ENCODE measurements around the gene SPEM1.
A peak's percentile ranks its signal among the peaks of the same experiment; 100 is the strongest.

SPEM1 gene

DNA sequence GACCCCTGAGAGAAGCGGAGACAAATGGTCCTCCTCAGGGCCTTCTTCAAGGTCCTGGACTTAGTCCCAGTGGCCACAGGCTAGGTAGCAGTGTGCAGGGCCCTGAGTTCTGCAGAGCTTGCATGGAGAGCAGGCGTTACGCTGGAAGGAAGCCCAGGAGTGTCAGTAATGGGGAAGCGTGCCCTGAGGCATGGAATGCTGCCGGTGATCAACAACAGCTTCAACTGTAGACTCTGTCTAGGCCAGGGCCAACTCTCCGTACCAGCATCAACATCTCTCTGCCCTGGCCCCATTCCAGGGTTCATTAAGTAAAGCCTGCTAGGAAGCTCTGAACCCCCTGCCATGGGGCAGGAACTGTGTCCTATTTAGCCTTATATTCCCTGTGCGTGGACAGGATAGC lies 39.8 kb upstream of the SPEM1 start:
- Histone ChIP-seq H2AFZ (ENCODE audit: low read depth, low read length) (no peak overlapping the region), H3K4me3 (ENCODE audit: low read length) (no peak overlapping the region), H3K36me3 (replicated peaks; ENCODE audit: low read depth, low read length) (no peaks in the 10 kb centered on the region), H4K20me1 (ENCODE audit: insufficient read depth, low read length) (no peaks in the 10 kb centered on the region), H3K27me3 (ENCODE audit: low read depth, low read length) (no peaks in the 10 kb centered on the region), H3K27ac (ENCODE audit: low read length) (no peak overlapping the region), H3K9ac (ENCODE audit: low read length) (no peak overlapping the region), H3K4me2 (ENCODE audit: low read length) (no peak overlapping the region), H3K9me3 (ENCODE audit: insufficient read depth, low read length) (0 out of 2 replicates have a peak, but pooled peaks cover 5% of the 10 kb centered on the region), H3K79me2 (ENCODE audit: low read length) (no peaks in the 10 kb centered on the region), H3K4me1 (ENCODE audit: low read length) (peaks cover 9% of the 10 kb centered on the region; the same call in 1 of the 2 replicates)
- TF ChIP-seq, protein P1, sequence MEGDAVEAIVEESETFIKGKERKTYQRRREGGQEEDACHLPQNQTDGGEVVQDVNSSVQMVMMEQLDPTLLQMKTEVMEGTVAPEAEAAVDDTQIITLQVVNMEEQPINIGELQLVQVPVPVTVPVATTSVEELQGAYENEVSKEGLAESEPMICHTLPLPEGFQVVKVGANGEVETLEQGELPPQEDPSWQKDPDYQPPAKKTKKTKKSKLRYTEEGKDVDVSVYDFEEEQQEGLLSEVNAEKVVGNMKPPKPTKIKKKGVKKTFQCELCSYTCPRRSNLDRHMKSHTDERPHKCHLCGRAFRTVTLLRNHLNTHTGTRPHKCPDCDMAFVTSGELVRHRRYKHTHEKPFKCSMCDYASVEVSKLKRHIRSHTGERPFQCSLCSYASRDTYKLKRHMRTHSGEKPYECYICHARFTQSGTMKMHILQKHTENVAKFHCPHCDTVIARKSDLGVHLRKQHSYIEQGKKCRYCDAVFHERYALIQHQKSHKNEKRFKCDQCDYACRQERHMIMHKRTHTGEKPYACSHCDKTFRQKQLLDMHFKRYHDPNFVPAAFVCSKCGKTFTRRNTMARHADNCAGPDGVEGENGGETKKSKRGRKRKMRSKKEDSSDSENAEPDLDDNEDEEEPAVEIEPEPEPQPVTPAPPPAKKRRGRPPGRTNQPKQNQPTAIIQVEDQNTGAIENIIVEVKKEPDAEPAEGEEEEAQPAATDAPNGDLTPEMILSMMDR (IDR thresholded peaks at IDR 0.05; ENCODE audit: low read depth, low read length): no peak
- no peak for TF ChIP-seq EZH2phosphoT487 (IDR thresholded peaks at IDR 0.05; ENCODE audit: low read depth)

DNA sequence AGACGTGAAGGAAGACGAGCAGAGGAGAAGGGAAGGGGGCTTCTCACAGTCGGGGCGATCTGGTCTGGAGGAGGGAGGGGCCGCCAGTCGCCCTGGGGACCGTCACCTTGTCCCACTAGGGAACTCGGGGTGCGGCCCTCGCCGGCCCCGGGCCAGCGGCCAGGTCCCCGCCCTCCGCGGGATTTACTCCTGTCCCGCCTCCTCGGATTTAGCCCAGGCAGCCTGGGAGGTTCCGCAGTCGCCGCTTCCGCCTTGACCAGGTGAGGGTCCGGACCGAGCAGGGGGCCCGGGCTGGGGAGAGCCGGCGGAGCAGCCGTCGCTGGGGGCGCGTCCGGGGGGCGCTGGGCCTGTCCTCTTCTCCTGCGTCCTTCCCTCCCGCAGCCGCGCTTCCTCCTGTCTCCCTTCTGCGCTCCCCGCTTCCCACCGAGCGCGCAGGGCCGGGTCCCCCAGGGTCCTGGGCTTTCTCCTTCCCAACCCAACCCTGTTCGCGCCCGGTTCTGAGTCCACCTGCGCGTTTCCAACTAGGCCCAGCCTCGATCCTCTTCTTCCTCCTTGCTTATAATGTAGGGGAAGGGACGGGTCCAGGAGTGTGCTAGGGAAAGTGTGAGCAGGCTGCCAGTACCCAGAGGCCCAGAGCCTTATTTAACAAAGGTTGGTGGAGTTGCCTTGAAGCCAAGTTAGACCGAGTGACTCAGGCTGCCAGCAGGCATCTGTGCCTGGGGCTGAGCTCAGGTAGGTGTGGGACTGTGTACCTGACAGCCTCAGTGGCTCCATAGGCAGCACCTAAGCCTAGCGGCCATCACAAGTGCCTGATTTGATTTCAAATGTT lies 39.1 kb upstream of the SPEM1 start, which contains the start of gene TNK1:
TSS of gene TNK1 (plus strand) at position 235 of the 829 bp plus-strand sequence. CDS start 1,838 bp downstream, outside the sequence.
- Histone ChIP-seq H3K4me2 (ENCODE audit: low read length) (no peak within 1 kb of the TSS), H3K9ac (ENCODE audit: low read length) (no peak within 1 kb of the TSS), H3K36me3 (replicated peaks; ENCODE audit: low read depth, low read length) (no peaks in the 10 kb centered on the region), H2AFZ (ENCODE audit: low read depth, low read length) (no peak within 1 kb of the TSS), H3K9me3 (ENCODE audit: insufficient read depth, low read length) (0 out of 2 replicates have a peak, but pooled peaks cover 5% of the 10 kb centered on the region), H3K4me1 (ENCODE audit: low read length) (peaks cover 9% of the 10 kb centered on the region; the same call in 1 of the 2 replicates), H3K27ac (ENCODE audit: low read length) (no peak within 1 kb of the TSS), H3K79me2 (ENCODE audit: low read length) (no peaks in the 10 kb centered on the region), H3K4me3 (ENCODE audit: low read length) (no peak within 1 kb of the TSS), H4K20me1 (ENCODE audit: insufficient read depth, low read length) (no peaks in the 10 kb centered on the region), H3K27me3 (ENCODE audit: low read depth, low read length) (no peaks in the 10 kb centered on the region)
- TF ChIP-seq, protein P1 (IDR thresholded peaks at IDR 0.05; ENCODE audit: low read depth, low read length): no peak
- TF ChIP-seq EZH2phosphoT487 (IDR thresholded peaks at IDR 0.05; ENCODE audit: low read depth): no peak

DNA sequence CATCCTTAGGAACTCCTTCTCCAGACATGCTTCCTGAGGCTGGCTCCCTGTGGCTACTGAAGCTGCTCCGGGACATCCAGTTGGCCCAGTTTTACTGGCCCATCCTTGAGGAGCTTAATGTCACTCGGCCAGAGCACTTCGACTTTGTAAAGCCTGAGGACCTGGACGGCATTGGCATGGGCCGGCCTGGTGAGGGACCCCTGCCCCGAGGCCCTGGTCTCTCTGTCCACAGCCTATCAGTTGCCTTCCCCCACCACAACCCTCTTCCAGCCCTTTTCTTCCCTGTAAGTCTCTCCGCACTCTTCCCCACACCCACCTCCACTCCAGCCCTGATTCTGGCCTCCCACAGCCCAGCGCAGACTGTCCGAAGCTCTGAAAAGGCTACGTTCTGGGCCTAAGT lies 37.2 kb upstream of the SPEM1 start:
- no peak overlapping the region for H3K4me3 ChIP-seq (ENCODE audit: low read length)

DNA sequence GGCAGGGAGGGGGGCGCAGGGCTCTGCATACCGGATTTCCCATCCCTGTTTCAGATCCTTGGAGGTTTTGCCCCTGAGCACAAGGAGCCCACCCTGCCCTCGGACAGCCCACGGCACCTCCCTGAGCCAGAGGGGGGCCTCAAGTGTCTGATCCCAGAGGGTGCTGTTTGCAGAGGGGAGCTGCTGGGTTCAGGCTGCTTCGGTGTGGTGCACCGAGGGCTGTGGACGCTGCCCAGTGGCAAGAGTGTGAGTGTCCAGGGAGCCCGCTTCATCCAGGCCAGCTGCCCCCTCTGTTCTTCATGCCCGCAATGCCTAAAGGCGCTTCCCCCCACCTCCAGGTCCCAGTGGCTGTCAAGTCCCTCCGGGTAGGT lies 36.8 kb upstream of the SPEM1 start:
- H3K4me1 ChIP-seq (ENCODE audit: low read length): peaks cover 9% of the 10 kb centered on the region; the same call in 1 of the 2 replicates
- no peak overlapping the region for H3K9ac ChIP-seq (ENCODE audit: low read length)
- H3K27ac ChIP-seq (ENCODE audit: low read length): no peak overlapping the region
- H2AFZ ChIP-seq (ENCODE audit: low read depth, low read length): no peak overlapping the region
- H3K79me2 ChIP-seq (ENCODE audit: low read length): no peaks in the 10 kb centered on the region
- H3K36me3 ChIP-seq (replicated peaks; ENCODE audit: low read depth, low read length): no peaks in the 10 kb centered on the region
- TF ChIP-seq, protein P1 (IDR thresholded peaks at IDR 0.05; ENCODE audit: low read depth, low read length): no peak
- TF ChIP-seq EZH2phosphoT487 (IDR thresholded peaks at IDR 0.05; ENCODE audit: low read depth): no peak
- 0 out of 2 replicates have a peak, but pooled peaks cover 5% of the 10 kb centered on the region for H3K9me3 ChIP-seq (ENCODE audit: insufficient read depth, low read length)
- no peaks in the 10 kb centered on the region for H3K27me3 ChIP-seq (ENCODE audit: low read depth, low read length)
- peak overlapping the region; percentile 77 for H3K4me2 ChIP-seq (ENCODE audit: low read length)
- no peaks in the 10 kb centered on the region for H4K20me1 ChIP-seq (ENCODE audit: insufficient read depth, low read length)
- H3K4me3 ChIP-seq (ENCODE audit: low read length): peak overlapping the region; percentile 84

More for the DNA sequence above, 37.2 kb upstream of the SPEM1 start:
- no peak overlapping the region for H3K27ac ChIP-seq (ENCODE audit: low read length)
- H3K9me3 ChIP-seq (ENCODE audit: insufficient read depth, low read length): 0 out of 2 replicates have a peak, but pooled peaks cover 5% of the 10 kb centered on the region
- no peaks in the 10 kb centered on the region for H4K20me1 ChIP-seq (ENCODE audit: insufficient read depth, low read length)
- H3K36me3 ChIP-seq (replicated peaks; ENCODE audit: low read depth, low read length): no peaks in the 10 kb centered on the region
- H3K4me1 ChIP-seq (ENCODE audit: low read length): peaks cover 9% of the 10 kb centered on the region; the same call in 1 of the 2 replicates
- no peak for TF ChIP-seq EZH2phosphoT487 (IDR thresholded peaks at IDR 0.05; ENCODE audit: low read depth)
- TF ChIP-seq, protein P1 (IDR thresholded peaks at IDR 0.05; ENCODE audit: low read depth, low read length): no peak
- no peak overlapping the region for H2AFZ ChIP-seq (ENCODE audit: low read depth, low read length)
- H3K27me3 ChIP-seq (ENCODE audit: low read depth, low read length): no peaks in the 10 kb centered on the region
- H3K79me2 ChIP-seq (ENCODE audit: low read length): no peaks in the 10 kb centered on the region
- no peak overlapping the region for H3K9ac ChIP-seq (ENCODE audit: low read length)
- H3K4me2 ChIP-seq (ENCODE audit: low read length): no peak overlapping the region
